IMR-90 (cell line): ENCODE results near the gene ANKRD10. TPM values are rescaled to one million over a fixed set of nuclear protein-coding genes. Genes with fewer than 3 reads are reported as not detected.

Source experiments
- ATAC-seq: fragments of 200-7000 bp; cut with Tn5 transposase; 2 replicates; pipeline ENCODE4 v1.9.1; 2020; ENCODE audit warnings: low read depth, mild to moderate bottlenecking, moderate library complexity
- BruUV-seq: library from RNA; stranded (reverse); fragments of 400-500 nt; replicated peaks from 2 replicates; lab custom pipeline; 2021; lab: Mats Ljungman, UMichigan
- CTCF ChIA-PET: fragments of 300-600 bp; formaldehyde crosslinking; extraction: SDS; loops from one replicate; lab custom pipeline; 2021; ENCODE audit warnings: antibody characterized with exemption; lab: Yijun Ruan, JAX
- POLR2A ChIA-PET: fragments of 300-600 bp; sonication (Branson Sonifier 250); formaldehyde crosslinking; loops from one replicate; lab custom pipeline; 2022; ENCODE audit warnings: antibody characterized with exemption; ENCODE audit not compliant: unreplicated experiment; lab: Charles Lee
- DNase-seq: peaks from one replicate; pipeline ENCODE4 v3.0.0; 2013
- H2AFZ ChIP-seq: replicated peaks from 2 replicates; pipeline ENCODE3; 2013; ENCODE audit warnings: low read length, mild to moderate bottlenecking; ENCODE audit not compliant: poor library complexity
- H2AK5ac ChIP-seq: 2 replicates; pipeline ENCODE4 v1.6.1; 2013; ENCODE audit warnings: low read depth, low read length, inconsistent platforms
- H2AK9ac ChIP-seq: replicated peaks from 2 replicates; pipeline ENCODE3; 2013; ENCODE audit warnings: mild to moderate bottlenecking, low read depth, low read length, moderate library complexity; ENCODE audit not compliant: poor library complexity
- H2BK120ac ChIP-seq: 2 replicates; pipeline ENCODE4 v1.6.1; 2013; ENCODE audit warnings: low read depth, low read length, inconsistent platforms
- H2BK15ac ChIP-seq: 3 replicates; pipeline ENCODE4 v1.6.1; 2013; ENCODE audit warnings: low read depth, low read length, inconsistent platforms
- H2BK20ac ChIP-seq: 2 replicates; pipeline ENCODE4 v1.6.1; 2013; ENCODE audit warnings: low read depth, mild to moderate bottlenecking, inconsistent platforms, low read length, moderate library complexity
- H2BK5ac ChIP-seq: 2 replicates; pipeline ENCODE4 v1.6.1; 2013; ENCODE audit warnings: mild to moderate bottlenecking, low read depth, low read length, inconsistent platforms; ENCODE audit not compliant: poor library complexity, severe bottlenecking
- H3K14ac ChIP-seq: replicated peaks from 2 replicates; pipeline ENCODE4 v1.6.1; 2013; ENCODE audit warnings: low read depth, low read length, inconsistent platforms
- H3K18ac ChIP-seq: 2 replicates; pipeline ENCODE4 v1.6.1; 2013; ENCODE audit warnings: low read depth, low read length, control low read depth
- H3K23ac ChIP-seq: 2 replicates; pipeline ENCODE4 v1.6.1; 2013; ENCODE audit warnings: low read depth, low read length, inconsistent platforms
- H3K27ac ChIP-seq: 2 replicates; pipeline ENCODE4 v1.5.1; 2013; ENCODE audit warnings: mild to moderate bottlenecking, control low read depth, low read length; ENCODE audit not compliant: insufficient read depth
- H3K27me3 ChIP-seq: 2 replicates; pipeline ENCODE4 v1.6.1; 2013; ENCODE audit warnings: low read length; ENCODE audit not compliant: control insufficient read depth, insufficient read depth
- H3K36me3 ChIP-seq: 2 replicates; pipeline ENCODE4 v1.6.1; 2013; ENCODE audit warnings: low read length, mixed read lengths; ENCODE audit not compliant: control insufficient read depth, insufficient read depth
- H3K4ac ChIP-seq: 2 replicates; pipeline ENCODE4 v1.6.1; 2013; ENCODE audit warnings: low read depth, low read length, inconsistent platforms
- H3K4me1 ChIP-seq: 2 replicates; pipeline ENCODE4 v1.6.1; 2013; ENCODE audit warnings: low read length, mixed read lengths; ENCODE audit not compliant: control insufficient read depth, insufficient read depth
- H3K4me2 ChIP-seq: 2 replicates; pipeline ENCODE4 v1.6.1; 2013; ENCODE audit warnings: low read depth, mild to moderate bottlenecking, control low read depth, low read length, moderate library complexity
- H3K4me3 ChIP-seq: 2 replicates; pipeline ENCODE4 v1.5.1; 2013; ENCODE audit warnings: low read depth, mild to moderate bottlenecking, control low read depth, low read length, moderate library complexity; ENCODE audit not compliant: insufficient read depth
- H3K56ac ChIP-seq: 2 replicates; pipeline ENCODE4 v1.6.1; 2013; ENCODE audit warnings: low read length, inconsistent platforms; ENCODE audit not compliant: insufficient read depth; ENCODE audit errors: extremely low read depth
- H3K79me1 ChIP-seq, 2 experiments: 2 replicates each; pipeline ENCODE4 v1.6.1; 2013; ENCODE audit warnings: low read length in 2 of 2, inconsistent platforms in 1 of 2, low read depth in 1 of 2
- H3K9ac ChIP-seq: 2 replicates; pipeline ENCODE4 v1.6.1; 2013; ENCODE audit warnings: low read depth, low read length, control low read depth
- H3K9me1 ChIP-seq: 2 replicates; pipeline ENCODE4 v1.6.1; 2013; ENCODE audit warnings: low read length, inconsistent platforms; ENCODE audit not compliant: insufficient read depth
- H3K9me3 ChIP-seq: 2 replicates; pipeline ENCODE4 v1.6.1; 2013; ENCODE audit warnings: low read length; ENCODE audit not compliant: control insufficient read depth, insufficient read depth
- H4K20me1 ChIP-seq: 2 replicates; pipeline ENCODE4 v1.6.1; 2013; ENCODE audit warnings: low read length, inconsistent platforms; ENCODE audit not compliant: insufficient read depth
- H4K5ac ChIP-seq: 2 replicates; pipeline ENCODE4 v1.6.1; 2013; ENCODE audit warnings: mild to moderate bottlenecking, low read depth, low read length, control low read depth
- H4K8ac ChIP-seq, 2 experiments: 2 replicates each; pipeline ENCODE4 v1.6.1; 2013; ENCODE audit warnings: low read depth in 2 of 2, low read length in 2 of 2, control low read depth in 1 of 2, inconsistent platforms in 1 of 2
- H4K91ac ChIP-seq: 2 replicates; pipeline ENCODE4 v1.6.1; 2013; ENCODE audit warnings: low read depth, low read length, inconsistent platforms; ENCODE audit not compliant: insufficient read depth
- CEBPB ChIP-seq: IDR thresholded peaks from 2 replicates; pipeline ENCODE4 v1.6.1; 2012; ENCODE audit warnings: low read depth, low read length, improper control_type of control experiment
- CHD1 ChIP-seq: IDR thresholded peaks from 2 replicates; pipeline ENCODE4 v1.6.1; 2012; ENCODE audit warnings: low read depth, low read length, improper control_type of control experiment
- MAFK ChIP-seq: IDR thresholded peaks from 2 replicates; pipeline ENCODE4 v1.6.1; 2012; ENCODE audit warnings: low read depth, low read length, improper control_type of control experiment
- MAZ ChIP-seq: IDR thresholded peaks from 2 replicates; pipeline ENCODE4 v1.6.1; 2012; ENCODE audit warnings: low read depth, mild to moderate bottlenecking, low read length, improper control_type of control experiment, moderate library complexity, borderline replicate concordance
- MXI1 ChIP-seq: IDR thresholded peaks from 2 replicates; pipeline ENCODE4 v1.6.1; 2012; ENCODE audit warnings: low read depth, mild to moderate bottlenecking, low read length, moderate library complexity, borderline replicate concordance
- RAD21 ChIP-seq: IDR thresholded peaks from 2 replicates; pipeline ENCODE4 v1.6.1; 2012; ENCODE audit warnings: low read length, improper control_type of control experiment
- RCOR1 ChIP-seq: IDR thresholded peaks from 2 replicates; pipeline ENCODE4 v1.6.1; 2012; ENCODE audit warnings: mild to moderate bottlenecking, low read length, improper control_type of control experiment; ENCODE audit not compliant: insufficient replicate concordance
- SMC3 ChIP-seq: fragments of 150-350 bp; IDR thresholded peaks from 2 replicates; pipeline ENCODE4 v1.6.1; 2016; ENCODE audit warnings: low read depth, mild to moderate bottlenecking, antibody characterized with exemption, low read length, moderate library complexity
- WGBS, 2 experiments: methylation state at CpG; one replicate each; pipeline versions ENCODE4 v1.1.5 to v1.1.7; 2013; ENCODE audit warnings: missing lambda C conversion rate in 2 of 2; ENCODE audit not compliant: insufficient read length in 1 of 2; ENCODE audit errors: extremely low coverage in 2 of 2; 5-methylcytosine and 5-hydroxymethylcytosine counted together
- dilution Hi-C: fragments of 300-500 bp; cut with HindIII; formaldehyde crosslinking; loops from one replicate; pipeline ENCODE4 v1.14.3; 2018; ENCODE audit warnings: low sequenced_read_pairs; ENCODE audit not compliant: unreplicated experiment
- in situ Hi-C: fragments of 300-500 bp; cut with MboI; formaldehyde crosslinking; loops from 3 replicates; pipeline ENCODE4 v1.14.3; 2019; ENCODE audit warnings: low sequenced_read_pairs, inconsistent platforms, mixed read lengths
- intact Hi-C: fragments of 100-400 bp; cut with micrococcal nuclease; formaldehyde crosslinking; loops from 2 replicates; pipeline ENCODE4 v1.10.0; 2022
- polyA plus RNA-seq, 3 experiments: library from polyadenylated mRNA; depleted of rRNA; stranded (reverse); fragments of >200 nt; gene quantifications; 2 replicates each; pipeline ENCODE4 v1.2.3, GENCODE V29; 2012; ENCODE audit warnings: low replicate concordance in 1 of 3
- total RNA-seq: library from RNA; depleted of rRNA; stranded (reverse); fragments of >200 nt; gene quantifications from 2 replicates; pipeline ENCODE4 v1.2.3, GENCODE V29; 2012
- TF ChIP-seq, protein P1 (sequence below): fragments of 150-350 bp; IDR thresholded peaks from 2 replicates; pipeline ENCODE4 v1.6.1; 2016; ENCODE audit warnings: low read depth, mild to moderate bottlenecking, low read length, moderate library complexity, borderline replicate concordance

Gene ANKRD10
- total and polyA plus RNA-seq, 2 of the 4 experiments (the other 2 are of a cell fraction): 18.3 to 31.1 TPM

DNA sequence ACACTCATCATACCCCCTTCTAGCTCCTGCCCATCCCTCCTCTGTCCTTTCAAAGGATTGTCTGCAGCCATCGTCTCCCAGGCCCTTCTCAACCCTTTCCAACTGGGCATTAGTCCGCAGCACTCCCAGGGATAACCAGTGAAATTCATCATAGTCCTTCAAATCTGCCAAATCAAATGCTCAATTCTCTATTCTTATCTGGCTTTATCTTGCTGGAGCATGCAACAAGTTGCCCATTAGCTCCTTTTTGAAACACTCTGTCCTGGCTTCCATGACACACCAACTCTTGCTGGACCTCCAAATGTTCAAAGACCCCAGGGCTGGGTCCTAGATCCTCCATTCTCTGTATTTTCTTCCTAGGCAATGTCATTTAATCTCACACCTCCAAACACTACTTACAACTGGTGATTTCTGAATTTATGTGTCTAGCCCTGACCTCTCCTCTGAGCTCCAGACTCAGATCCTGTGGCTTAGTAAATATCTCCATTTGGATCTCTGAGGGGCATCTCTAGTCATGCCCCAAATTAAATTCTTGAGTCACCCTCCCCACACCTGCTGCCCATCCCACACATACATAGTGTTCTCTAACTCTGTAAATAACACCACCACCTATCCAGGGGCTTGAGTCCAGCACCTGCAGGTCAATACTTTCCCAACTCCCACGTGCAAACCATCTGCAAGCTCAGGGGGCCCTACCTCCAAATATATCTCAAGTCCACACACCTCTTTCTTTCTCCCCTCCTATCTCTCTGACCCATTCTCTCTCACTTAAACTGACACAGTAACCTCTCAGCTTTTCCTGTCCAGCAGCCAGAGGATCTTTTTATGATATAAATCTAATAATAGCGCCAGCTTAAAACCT is 9.1 kb upstream of the ANKRD10 start (continued):
- TF ChIP-seq, protein P1, sequence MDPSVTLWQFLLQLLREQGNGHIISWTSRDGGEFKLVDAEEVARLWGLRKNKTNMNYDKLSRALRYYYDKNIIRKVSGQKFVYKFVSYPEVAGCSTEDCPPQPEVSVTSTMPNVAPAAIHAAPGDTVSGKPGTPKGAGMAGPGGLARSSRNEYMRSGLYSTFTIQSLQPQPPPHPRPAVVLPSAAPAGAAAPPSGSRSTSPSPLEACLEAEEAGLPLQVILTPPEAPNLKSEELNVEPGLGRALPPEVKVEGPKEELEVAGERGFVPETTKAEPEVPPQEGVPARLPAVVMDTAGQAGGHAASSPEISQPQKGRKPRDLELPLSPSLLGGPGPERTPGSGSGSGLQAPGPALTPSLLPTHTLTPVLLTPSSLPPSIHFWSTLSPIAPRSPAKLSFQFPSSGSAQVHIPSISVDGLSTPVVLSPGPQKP: no peak

DNA sequence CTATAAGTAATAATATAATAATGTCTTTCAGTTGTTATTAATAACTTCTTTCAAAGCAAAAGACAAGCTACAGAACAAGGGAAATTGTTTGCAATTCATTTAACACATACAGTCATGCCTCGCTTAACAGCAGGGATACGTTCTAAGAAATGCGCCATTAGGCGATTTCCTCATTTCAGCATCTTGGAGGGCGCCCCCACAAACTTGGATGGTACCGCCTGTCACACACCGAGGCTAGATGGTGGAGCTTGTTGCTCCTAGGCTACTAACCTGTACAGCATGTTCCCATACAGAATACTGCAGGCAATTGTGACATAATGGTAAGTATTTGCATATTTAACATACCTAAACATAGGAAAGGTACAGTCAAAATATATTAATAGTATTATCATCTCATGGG is 8.2 kb upstream of the ANKRD10 start:
- Histone ChIP-seq H3K9ac (no peak overlapping the region), H3K4ac (no peak overlapping the region), H4K91ac (no peak overlapping the region), H3K27ac (no peak overlapping the region), H3K4me1 (peaks cover 2% of the 10 kb centered on the region; the same call in 1 of the 2 replicates), H2BK5ac (no peak overlapping the region), H2AK9ac (no peak overlapping the region), H3K27me3 (peaks cover 10% of the 10 kb centered on the region), H4K20me1 (no peaks in the 10 kb centered on the region), H3K18ac (no peak overlapping the region), H2BK20ac (no peak overlapping the region), H3K36me3 (no peaks in the 10 kb centered on the region), H2BK120ac (no peak overlapping the region), H3K4me3 (no peak overlapping the region), H3K56ac (no peak overlapping the region), H4K8ac (no peak overlapping the region), H2AFZ (no peak overlapping the region), H3K14ac (no peak overlapping the region), H3K9me1 (peaks cover 2% of the 10 kb centered on the region), H3K9me3 (no peaks in the 10 kb centered on the region), H3K4me2 (no peak overlapping the region), H2BK15ac (no peak overlapping the region), H3K23ac (no peak overlapping the region), H2AK5ac (no peak overlapping the region), H4K5ac (no peak overlapping the region), H3K79me1 (peaks cover 0 to 3% of the 10 kb centered on the region in 2 experiments; a peak in 1 of 4 replicates)
- TF ChIP-seq MAZ (no peak), MAFK (no peak), RCOR1 (no peak), CEBPB (no peak), CHD1 (no peak), RAD21 (no peak), SMC3 (no peak), MXI1 (no peak)
- no TSS peak for BruUV-seq
- CTCF ChIA-PET: no interaction called here
- no peak for DNase-seq
- intact Hi-C loops (no loop called here), dilution Hi-C loops (no loop called here), in situ Hi-C loops (loop anchor here (10.0 kb wide), 1 partner anchor 122 kb away; no protein-coding TSS in a partner anchor)
- no peak for ATAC-seq
- POLR2A ChIA-PET: no interaction called here
- WGBS, 2 experiments: no CpG with 5 or more reads among the region's 7 CpGs
